Stimulated activated CD8-positive, alpha-beta memory T cell treated with anti-CD3 and anti-CD28 coated beads, Interleukin-7, amount 100 ng/mL, for 4 hours (primary cell): ENCODE measurements around the gene USP36.
A peak's percentile ranks its signal among the peaks of the same experiment; 100 is the strongest.
"Not testable (repeated sequence)": the region's sequence is repeated elsewhere in the genome, so short reads cannot be mapped to it uniquely, and the experiment has no call there.

Source experiments
- DNase-seq, 2 donors: peaks; one replicate each; pipeline ENCODE4 v3.0.0-alpha.2; 2020; ENCODE audit warnings: low read depth in 2 of 2

The USP36 gene

DNA sequence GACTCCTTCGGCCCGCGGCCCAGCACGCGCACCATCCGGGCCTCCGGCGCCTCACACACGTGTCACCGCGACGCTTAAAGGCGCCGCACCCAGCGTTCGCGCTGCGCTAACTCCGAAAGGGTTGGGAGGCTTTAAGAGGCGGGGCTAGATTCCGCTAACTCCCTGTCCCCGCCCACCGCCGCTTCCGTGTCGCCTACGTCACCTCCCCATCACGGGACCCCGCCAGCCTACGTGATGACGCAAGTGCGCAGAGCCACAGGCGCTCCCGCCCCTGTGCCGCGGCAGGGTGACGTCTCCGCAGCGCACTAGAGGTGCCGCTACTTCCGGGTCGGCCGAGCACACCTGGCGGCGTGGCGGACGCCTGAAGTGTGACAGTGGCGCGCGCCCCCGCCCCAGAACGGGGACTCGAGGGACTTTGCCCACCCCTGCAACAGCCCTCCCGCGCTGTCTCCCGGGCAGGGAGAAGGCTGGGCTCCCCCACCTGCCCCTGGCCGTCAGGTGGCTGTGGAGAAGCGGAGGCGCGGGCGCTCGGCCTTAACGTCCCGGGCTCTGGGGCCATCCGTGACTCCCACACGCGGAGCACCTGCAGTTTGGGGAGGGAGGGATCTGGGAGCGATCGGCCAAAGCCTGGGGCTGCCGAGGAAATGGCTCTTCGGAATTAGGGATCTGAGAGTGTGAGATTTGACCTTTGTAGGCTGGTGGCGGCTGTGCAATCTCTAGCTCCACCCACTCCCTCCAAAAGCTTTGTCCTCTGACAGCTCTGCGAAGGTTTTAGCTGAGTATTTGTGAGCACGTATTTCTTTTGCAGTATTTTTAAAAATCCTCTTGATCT is at the start of gene USP36:
USP36 (minus strand) TSS at position 35 of the 832 bp plus-strand sequence. CDS start 4,451 bp downstream, outside the sequence.
- peak; percentile 99 to 100 for DNase-seq

DNA sequence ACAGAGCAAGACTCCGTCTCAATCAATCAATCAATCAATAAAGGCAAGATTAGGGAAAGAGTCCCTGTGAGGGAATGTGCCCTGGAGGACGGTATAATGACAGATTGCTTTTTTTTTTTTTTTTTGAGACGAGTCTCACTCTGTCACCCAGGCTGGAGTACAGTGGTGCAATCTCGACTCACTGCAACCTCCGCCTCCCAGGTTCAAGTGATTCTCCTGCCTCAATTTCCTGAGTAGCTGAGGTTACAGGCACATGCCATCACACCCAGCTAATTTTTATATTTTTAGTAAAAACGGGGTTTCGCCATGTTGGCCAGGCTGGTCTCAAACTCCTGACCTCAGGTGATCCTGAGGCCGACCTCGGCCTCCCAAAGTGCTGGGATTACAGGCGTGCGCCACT is 49.5 kb upstream of the USP36 start:
- DNase-seq, result not testable (repeated sequence)

DNA sequence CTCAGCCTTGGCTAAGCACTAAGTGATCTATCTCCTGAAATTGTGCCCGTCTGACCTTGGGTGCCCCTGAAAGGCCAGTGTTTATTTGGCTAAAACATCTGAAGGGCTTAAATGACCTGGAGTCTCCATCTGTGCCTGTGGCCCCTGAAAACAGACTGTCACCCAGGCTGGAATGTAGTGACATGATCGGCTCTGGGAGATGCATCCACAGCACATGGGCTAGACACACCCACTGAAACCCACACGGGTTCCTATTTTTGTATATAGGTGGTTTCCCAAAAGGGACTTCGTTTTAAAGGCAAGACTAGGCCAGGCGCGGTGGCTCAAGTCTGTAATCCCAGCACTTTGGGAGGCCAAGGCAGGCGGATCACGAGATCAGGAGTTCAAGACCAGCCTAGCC is 48.9 kb upstream of the USP36 start:
- no peak for DNase-seq

DNA sequence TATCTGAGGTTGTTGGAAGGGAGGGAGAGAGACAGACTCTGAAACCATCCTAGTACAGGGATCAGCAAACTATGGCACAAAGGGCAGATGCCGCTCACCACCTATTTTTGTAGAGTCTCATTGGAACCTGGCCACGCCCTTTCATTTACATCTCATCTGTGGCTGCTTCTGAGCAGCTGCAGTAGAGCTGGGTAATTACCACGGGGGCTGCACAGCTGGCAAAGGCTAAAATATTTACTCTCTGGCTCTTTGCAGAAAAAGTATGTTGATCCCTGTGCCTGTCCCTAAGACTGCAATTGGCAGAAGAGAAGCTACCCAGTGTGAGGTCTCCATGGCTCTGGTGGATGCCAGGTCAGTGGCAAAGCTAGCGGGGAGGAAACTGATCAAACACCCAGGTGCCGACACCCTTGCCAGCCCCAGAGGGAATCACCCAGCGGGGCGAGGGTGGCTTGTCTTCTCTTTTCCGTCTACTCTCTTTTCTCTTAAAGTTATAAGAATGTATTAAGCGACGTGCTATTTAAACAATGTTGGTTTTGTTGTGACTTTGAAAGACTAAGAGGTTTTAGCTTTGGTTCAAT is 48.4 kb upstream of the USP36 start:
- DNase-seq, result no peak

DNA sequence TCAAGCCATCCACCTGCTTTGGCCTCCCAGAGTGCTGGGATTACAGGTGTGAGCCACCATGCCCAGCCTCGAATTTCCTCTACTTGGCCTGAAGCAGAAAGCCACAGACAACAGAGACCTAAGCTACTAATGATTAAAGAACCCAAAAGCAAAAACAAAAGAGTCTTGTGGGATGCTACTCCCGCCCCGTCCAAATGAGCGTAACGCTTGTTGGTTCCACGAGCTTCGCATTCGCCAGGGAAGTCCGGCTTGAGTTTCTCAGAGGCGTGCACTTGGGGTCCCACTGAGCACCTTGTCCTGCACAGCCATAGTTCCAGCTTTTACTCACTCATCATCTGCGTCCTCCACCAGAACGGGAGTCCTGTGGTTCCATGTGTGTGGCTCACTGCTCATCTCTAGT is 46.3 kb upstream of the USP36 start:
- DNase-seq, result no peak

DNA sequence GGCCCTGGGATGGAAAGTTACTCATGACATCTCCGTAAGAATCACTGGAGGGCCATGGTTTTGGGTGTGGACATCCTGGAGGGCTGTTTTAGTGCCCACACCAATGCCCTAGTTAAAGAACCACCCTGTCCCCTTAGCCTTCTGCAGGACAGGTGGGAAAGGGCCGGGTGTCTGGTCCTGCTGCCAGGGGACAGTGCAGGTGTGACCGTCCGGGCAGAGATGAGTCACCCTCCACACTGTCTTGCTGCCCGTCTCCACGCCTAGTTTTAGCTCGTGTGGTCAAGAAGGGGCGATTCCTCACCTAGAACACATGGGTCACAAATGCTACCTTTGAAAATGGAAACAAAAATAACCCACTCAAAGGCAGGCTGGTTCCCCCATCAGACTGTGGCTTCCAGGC is 45.3 kb upstream of the USP36 start:
- no peak for DNase-seq

DNA sequence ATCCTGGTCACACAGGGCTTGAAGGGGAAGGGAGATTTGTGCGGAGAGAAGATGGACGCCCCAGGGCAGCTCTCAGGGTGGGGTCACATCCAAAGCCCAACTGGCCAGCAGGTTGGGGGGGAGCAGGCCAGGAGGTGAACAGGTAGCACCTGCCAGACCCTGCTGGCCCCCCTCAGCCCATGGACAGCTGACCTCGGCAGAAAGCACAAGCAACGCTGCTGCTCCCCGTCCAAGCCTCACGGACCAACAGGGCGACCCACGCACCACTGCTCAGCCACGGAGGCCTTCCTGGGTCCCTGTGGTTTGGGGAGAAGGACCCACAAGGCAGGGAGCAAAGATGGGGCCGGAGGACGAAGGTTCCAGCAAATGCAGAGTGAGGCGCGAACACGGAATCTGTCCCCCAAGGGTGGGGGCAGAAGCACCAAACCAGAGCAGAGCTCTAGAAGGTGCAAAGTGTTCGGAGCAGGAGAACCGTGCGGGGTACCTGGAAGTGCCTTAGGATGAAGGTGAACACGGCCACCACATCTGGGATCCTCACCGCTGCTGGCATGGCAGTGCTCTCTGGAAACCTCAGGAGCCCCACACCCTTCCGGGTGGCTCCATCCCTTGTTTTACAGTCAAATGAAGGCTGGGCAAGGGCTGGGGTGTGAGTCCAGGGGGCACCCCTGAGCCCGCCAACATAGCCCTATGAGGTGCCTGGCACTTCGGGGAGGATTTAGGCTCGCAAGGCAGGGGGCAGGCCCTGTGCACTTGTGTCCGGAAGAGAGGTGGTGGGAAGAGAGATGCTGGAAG is 44.5 kb upstream of the USP36 start:
- DNase-seq, result no peak

DNA sequence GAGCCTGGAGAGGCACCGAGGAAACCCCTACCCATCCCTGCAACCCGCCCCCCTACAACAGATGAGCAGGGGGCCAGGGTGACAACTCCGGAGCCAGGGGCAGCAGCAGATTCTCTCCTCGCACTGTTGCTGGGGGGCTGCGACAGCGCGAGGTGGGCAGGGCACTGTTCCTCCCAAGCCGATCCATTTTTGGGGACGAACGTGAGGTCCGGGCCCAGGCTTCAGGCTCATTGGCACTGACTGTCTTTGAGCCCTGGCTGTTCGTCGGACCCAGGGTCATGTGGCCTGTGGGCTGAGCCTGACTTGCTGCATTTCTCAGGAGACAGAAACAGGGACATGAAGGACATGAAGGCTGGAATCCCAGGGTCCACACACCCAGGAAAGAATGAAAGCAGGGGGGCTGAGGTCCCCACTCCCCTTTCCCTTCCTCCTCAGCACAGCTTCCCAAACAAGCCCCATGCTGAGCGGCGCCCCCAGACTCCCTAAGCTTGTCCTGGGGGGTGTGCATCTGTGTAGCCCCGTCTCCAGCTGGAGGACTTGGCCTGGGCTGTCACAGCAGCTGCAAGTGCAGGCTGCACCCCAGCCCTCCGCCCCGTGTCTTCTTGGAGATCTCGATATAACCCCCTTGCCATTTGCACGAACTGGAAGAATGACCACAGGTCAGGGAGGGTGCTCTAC is 43.7 kb upstream of the USP36 start:
- DNase-seq, result no peak

DNA sequence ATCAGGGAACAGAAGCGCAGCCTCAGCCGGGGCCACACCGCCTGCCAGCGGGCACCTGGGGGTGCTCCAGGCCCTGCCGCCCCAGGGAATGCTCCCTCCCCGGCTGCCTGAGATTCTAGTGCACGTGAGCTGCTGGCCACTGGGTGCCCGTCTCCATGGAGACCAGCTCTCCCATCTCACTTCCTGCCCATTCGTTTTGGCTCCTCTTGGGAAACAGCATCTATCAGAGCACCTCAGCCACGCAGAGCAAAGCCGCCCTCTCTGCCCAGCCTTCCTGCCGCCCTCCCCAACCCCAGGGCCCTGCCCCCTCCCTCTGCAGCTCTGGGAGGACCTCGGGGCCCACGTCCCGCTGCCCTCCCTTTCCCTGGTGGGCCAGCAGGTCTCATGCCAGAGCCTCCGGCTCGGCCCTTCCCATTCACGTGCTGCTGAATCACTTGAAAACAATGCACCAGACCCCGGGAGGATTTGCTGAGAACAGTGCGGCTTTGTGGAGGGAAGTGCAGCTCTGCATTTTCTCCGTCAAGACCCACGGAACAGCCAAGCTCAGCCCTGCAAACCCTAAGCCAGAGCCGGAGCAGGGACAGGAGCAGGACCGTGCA is 43.0 kb upstream of the USP36 start:
- no peak for DNase-seq

DNA sequence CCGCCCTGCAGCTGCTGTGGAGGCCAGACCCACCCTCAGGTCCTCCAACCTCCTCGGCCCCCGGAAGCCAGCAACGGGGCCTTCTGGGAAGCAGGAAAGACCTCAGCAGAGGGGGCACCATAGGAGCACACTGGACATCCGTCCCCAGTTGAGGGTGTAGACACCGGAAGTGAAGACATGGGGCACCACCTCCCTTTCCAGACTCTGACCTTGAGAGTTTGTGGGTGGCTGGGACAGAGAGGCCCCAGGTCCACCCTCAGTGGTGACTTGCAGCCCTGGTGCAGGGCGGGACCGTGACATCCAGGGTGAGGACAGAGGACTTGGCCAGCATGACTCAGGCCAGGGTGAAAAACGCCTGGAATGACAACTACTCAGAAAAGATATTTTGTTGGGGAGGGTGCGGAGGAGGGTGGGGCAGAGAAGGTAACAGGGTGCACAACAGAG is 42.5 kb upstream of the USP36 start:
- DNase-seq, result no peak

DNA sequence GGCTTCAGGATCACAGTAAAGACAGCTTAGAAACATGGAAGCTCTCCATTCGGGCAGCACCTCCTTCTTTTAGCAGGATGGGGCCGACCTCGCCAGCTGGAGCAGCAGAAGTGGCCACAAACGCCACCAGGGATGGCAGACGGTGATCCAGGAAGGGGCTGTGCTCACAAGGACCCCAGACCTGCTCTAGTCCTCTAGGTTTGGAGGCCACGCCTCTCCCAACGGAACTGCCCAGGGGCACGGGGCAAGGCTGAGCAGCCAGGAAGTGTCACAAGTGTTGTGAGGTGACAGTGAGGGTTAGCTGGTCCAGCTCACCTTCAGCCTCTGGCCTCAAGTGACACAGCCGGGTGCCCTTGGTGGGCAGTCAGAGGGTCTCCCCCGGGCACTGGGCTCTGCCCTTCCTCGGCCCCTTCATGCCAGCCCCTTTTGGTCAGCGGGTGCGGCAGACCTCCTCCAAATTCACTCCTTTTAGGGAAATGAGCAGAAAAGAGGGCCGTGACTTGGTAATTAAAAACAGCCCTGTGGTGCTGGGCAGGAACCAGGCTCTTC is 42.0 kb upstream of the USP36 start:
- DNase-seq, result no peak

DNA sequence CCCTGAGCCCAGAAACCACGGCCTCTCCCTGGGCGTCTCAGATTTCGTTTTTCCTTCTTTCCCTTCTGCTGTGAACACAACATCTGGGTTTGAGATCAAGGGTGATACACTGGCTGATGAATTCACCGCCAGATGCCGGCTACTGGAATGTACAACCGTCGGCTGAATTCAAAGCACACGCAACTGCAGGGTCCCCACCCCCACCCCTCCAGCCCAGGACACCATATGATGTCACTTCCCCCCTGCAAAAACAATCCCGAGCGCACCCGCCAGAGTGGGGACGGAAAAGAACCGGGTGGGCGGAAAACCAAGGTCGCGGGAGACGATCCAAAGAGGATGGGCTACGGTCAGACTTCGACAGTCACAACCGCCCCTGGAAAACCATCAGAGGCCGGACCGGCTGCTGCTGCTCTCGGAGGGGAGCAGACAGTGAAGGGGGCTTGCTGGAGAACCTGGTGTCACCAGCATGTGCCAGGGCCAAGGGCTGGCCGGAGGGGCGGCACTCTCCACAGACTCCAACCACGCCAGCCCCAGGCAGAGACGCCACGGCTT is 39.1 kb upstream of the USP36 start:
- no peak for DNase-seq

DNA sequence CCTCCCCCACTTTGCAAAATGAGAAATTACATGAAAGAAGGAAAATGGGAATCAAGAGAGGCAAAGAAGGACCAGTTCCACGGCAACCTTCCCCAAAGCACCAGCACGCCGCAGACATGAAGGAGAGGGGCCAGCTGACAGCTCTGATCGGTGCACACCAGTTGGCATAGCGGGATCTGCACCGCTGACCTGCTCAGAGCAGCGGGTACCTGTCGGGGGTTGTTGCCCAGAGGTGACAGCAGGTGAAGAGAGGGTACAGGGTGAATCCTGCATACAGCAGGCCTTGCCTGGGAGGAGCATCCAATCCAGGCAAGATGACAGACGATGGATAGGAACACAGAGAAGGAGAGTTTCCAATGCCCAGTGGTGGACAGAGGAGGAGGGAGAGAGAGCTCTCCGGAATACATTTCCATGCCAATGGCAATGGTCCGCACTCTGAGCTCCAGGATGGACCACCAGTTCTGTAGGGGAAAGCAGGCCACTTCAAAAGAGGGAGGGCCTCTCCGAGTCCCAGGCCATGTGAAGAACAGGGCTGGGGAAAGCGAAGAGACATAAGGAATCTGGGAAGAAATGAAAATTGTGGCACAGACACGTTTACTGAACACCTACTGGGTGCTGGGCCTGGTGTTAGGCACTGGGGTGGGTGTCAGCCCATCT is 38.4 kb upstream of the USP36 start:
- DNase-seq, result no peak

DNA sequence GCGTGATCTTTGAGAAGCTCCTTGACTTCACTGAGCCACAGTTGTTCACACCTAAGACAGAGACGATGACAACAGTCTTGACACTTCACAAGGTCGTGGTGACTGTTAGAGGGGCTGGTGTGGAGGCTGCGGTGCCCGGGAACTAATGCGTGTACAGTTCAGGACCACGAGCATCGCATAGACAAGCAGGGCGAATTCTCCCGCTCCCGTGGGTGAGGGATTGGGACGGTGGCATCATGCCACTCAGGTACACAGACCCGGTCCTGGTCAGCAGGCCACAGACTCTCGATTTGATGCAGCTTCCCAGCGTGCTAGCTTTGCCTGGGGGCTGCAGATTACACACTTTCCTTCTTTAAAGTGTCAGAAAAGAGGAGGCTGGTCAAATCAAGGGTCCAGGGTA is 37.6 kb upstream of the USP36 start:
- no peak for DNase-seq

DNA sequence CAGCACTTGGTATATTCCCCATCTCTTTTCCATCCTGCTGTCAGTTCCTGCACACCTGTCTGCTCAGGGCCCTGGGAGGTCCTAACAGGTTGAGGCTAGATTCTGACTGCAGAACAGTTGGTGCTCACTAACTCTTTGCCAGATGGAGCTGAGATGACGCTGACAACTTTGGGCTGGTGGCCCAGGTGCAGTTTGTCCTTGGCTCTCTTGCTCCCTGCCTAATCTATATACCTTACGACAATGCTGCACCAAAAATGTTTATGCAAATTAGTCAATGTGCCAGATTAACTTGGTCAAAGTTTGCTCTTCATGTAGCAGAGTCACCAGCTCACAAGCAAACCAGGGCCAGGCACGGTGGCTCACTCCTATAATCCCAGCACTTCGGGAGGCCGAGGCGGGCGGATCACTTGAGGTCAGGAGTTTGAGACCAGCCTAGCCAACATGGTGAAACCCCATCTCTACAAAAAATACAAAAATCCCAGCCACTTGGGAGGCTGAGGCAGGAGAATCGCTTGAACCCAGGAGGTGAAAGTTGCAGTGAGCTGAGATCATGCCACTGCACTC is 36.4 kb upstream of the USP36 start:
- DNase-seq, result not testable (repeated sequence)

DNA sequence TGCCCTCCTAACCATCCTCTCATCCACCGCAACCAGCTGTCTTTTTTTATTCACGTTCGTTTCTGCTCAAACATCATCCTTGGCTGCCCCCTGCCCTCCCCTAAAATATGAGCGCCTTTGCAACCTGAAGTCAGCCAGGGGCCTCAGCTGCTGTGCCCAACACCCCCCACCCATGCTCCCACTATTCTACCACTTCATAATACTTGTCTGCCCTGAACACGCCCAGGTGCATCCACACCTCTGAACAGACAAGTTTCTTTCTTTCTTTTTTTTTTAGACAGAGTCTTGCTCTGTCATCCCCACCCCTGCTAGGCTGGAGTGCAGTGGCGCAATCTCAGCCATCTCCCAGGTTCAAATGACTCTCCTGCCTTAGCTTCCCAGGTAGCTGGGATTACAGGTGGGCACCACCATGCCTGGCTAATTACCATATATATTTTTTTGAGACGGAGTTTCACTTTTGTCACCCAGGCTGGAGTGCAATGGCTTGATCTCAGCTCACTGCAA is 35.5 kb upstream of the USP36 start:
- no peak for DNase-seq

DNA sequence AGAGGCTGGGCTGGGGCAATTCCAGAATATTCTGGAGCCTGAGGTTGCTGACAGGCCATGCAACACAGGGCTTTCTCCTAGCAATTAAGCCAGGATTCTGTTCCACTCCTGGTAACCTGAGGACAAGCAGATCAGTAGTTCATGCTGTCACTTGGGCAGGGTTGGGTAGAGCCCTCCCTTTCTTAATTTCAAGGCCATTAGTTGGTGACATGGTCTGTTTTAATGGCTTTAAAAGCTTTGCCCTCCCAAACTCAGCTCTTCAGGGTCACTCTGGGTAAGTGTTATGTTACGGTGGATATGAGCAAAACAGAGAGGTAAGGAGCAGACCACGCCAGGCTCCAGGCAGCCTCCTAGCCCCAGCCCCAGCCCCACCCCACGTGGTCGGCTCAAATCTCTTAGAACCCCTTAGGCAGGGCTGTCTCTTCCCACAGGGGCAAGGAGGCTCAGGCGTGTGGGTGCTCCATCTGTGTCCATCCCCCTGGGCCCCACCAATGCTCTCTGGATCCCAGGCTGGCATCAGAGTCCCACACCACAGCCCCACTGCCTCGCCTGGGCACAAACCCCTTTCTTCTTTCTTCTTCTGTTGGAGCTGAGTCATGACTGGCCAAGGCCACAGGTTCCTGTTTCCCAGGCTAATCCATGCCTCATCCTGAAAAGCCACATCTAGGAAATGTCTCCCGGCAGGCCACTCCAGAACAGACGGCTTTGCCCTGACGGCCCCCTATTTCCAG is 34.9 kb upstream of the USP36 start:
- DNase-seq, result no peak

DNA sequence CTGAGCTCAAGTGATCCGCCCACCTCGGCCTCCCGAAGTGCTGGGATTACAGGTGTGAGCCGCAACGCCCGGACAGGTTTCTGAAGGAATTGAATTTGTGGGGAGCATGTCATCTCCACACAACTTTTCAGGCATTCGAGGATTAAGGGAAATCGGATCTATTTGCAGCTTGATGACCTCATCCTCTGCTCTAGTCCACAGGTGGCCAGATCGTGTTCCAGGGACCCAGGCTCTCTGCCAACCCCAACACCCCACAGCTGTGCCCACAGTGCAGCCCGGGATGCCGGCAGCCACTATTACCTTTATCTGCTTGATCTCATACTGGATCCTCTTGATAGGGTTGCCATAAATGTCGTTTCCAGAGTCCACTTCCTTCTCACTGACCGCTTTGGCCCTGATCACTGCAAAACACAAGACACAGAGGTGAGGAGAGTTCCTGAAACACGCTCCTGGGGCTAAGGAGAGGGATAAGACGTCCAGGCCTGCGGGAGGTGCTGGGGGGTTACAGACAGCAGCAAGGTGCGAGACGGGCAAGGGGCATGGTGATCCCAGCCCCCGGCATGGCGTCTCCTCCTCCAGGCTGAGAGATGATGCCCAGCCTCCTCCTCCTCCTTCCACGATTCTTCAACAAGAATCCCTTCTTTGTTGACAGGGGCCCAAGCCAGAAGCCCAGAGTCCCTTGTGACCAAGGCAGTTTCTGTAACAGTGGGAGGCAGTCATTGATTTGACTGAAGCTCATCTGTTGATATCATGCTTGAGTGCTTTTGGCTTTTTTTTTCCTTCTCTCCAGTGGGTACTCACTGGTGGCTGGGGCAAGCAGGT is 33.1 kb upstream of the USP36 start:
- no peak for DNase-seq
